ENCODE measurements around the gene EHBP1.

DNA sequence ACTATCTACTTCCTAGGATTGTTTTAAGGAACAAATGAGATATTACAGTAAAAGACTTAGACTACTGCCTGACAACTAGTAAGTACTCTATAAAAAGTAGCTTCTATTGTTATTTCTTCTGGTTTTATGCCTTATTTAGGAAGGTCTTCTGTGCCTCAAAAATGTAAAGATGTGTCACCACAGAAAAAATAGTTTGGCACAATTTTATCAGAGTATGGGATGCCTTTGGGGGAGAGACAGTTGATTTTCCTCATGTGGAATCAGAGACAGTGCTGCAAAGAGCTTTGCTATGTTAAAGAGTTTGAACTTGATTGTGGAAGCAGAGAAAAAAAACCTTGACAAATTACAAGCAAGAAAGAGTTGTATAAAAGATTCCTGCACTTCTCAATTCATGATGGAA lies 98.4 kb downstream of the EHBP1 start:
- TF ChIP-seq, protein P1, sequence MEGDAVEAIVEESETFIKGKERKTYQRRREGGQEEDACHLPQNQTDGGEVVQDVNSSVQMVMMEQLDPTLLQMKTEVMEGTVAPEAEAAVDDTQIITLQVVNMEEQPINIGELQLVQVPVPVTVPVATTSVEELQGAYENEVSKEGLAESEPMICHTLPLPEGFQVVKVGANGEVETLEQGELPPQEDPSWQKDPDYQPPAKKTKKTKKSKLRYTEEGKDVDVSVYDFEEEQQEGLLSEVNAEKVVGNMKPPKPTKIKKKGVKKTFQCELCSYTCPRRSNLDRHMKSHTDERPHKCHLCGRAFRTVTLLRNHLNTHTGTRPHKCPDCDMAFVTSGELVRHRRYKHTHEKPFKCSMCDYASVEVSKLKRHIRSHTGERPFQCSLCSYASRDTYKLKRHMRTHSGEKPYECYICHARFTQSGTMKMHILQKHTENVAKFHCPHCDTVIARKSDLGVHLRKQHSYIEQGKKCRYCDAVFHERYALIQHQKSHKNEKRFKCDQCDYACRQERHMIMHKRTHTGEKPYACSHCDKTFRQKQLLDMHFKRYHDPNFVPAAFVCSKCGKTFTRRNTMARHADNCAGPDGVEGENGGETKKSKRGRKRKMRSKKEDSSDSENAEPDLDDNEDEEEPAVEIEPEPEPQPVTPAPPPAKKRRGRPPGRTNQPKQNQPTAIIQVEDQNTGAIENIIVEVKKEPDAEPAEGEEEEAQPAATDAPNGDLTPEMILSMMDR (IDR thresholded peaks at IDR 0.05): no peak
- TF ChIP-seq POLR2A (IDR thresholded peaks at IDR 0.05): no peak
- TF ChIP-seq EP300 (IDR thresholded peaks at IDR 0.05): no peak
